K562 (cell line): ENCODE results near the gene COG2. TPM values are rescaled to one million over a fixed set of nuclear protein-coding genes. Genes with fewer than 3 reads are reported as not detected.

Experiments
- ATAC-seq: fragments of 200-7000 bp; cut with Tn5 transposase; 3 replicates; pipeline ENCODE4 v1.9.1; 2020; ENCODE audit warnings: moderate library complexity
- BruUV-seq: library from RNA; stranded (reverse); fragments of 400-500 nt; replicated peaks from 2 replicates; lab custom pipeline; 2021; lab: Mats Ljungman, UMichigan
- CTCF ChIA-PET: fragments of 300-600 bp; formaldehyde crosslinking; extraction: SDS; loops from one replicate; lab custom pipeline; 2021; ENCODE audit warnings: low intra/inter-chr PET ratio; lab: Yijun Ruan, JAX
- POLR2A ChIA-PET: fragments of 300-600, 350-650 bp; sonication (Branson Sonifier 250); formaldehyde crosslinking; extraction: SDS; loops from one replicate; lab custom pipeline; 2021; ENCODE audit warnings: antibody characterized with exemption, inconsistent platforms; lab: Yijun Ruan, JAX
- DNase-seq, 4 experiments: peaks; one replicate each; pipeline versions ENCODE4 v3.0.0 to v3.0.0-alpha.2; 2011 to 2018; ENCODE audit warnings: low spot score in 3 of 4, mixed read lengths in 3 of 4; ENCODE audit errors: extremely low read depth in 1 of 4
- FAIRE-seq: peaks from 2 replicates; lab custom pipeline; 2011; peaks lifted over from hg19 to GRCh38; lab: Jason Lieb, UNC
- H2AFZ ChIP-seq: 2 replicates; pipeline ENCODE4 v1.6.0; 2011; ENCODE audit warnings: low read depth, low read length, control low read depth, inconsistent platforms
- H3K27ac ChIP-seq: fragments of 200-600 bp; 3 replicates; pipeline ENCODE4 v1.8.0; 2011; ENCODE audit warnings: low read depth, mild to moderate bottlenecking, control low read depth, inconsistent platforms, low read length, moderate library complexity, mixed read lengths; ENCODE audit errors: extremely low read depth
- H3K27me3 ChIP-seq, 2 experiments: fragments of 300-600 bp in 1 of 2; 2 replicates in 1 of 2; 3 replicates in 1 of 2; pipeline versions ENCODE4 v1.6.0 to v1.8.0; 2011; ENCODE audit warnings: inconsistent platforms in 2 of 2, low read length in 2 of 2, mild to moderate bottlenecking in 1 of 2, mixed read lengths in 1 of 2, moderate library complexity in 1 of 2; ENCODE audit not compliant: control insufficient read depth in 2 of 2, insufficient read depth in 2 of 2
- H3K36me3 ChIP-seq: fragments of 300-600 bp; 3 replicates; pipeline ENCODE4 v1.8.0; 2011; ENCODE audit warnings: mild to moderate bottlenecking, low read length, inconsistent platforms; ENCODE audit not compliant: control insufficient read depth, insufficient read depth
- H3K4me1 ChIP-seq, 2 experiments: fragments of 200-600 bp in 1 of 2; replicated peaks in 1 of 2; 2 replicates in 1 of 2; 3 replicates in 1 of 2; pipeline versions ENCODE4 v1.5.1 to v1.8.0; 2011; ENCODE audit warnings: inconsistent platforms in 2 of 2, low read length in 2 of 2, mild to moderate bottlenecking in 1 of 2, mixed read lengths in 1 of 2, moderate library complexity in 1 of 2; ENCODE audit not compliant: control insufficient read depth in 2 of 2, insufficient read depth in 2 of 2
- H3K4me2 ChIP-seq: 2 replicates; pipeline ENCODE4 v1.6.1; 2011; ENCODE audit warnings: low read length, control low read depth, inconsistent platforms, mixed read lengths; ENCODE audit not compliant: insufficient read depth
- H3K4me3 ChIP-seq: fragments of 200-600 bp; sonication (generic), shearing (Covaris generic); 2 replicates; pipeline ENCODE4 v1.5.1; 2016; ENCODE audit warnings: control low read depth, inconsistent platforms
- H3K79me2 ChIP-seq: fragments of 200-600 bp; 3 replicates; pipeline ENCODE4 v1.8.0; 2011; ENCODE audit warnings: low read length, inconsistent platforms; ENCODE audit not compliant: control insufficient read depth, insufficient read depth
- H3K9ac ChIP-seq, 2 experiments: 2 replicates each; pipeline versions ENCODE4 v1.6.0 to v1.6.1; 2011; ENCODE audit warnings: low read depth in 2 of 2, low read length in 2 of 2, control low read depth in 1 of 2, inconsistent platforms in 1 of 2, mild to moderate bottlenecking in 1 of 2, mixed read lengths in 1 of 2; ENCODE audit not compliant: insufficient read depth in 1 of 2
- H3K9me1 ChIP-seq: one replicate; pipeline ENCODE4 v1.6.0; 2011; ENCODE audit warnings: inconsistent platforms, mild to moderate bottlenecking, low read length, moderate library complexity; ENCODE audit not compliant: control insufficient read depth, insufficient read depth
- H3K9me3 ChIP-seq: replicated peaks from 2 replicates; pipeline ENCODE4 v1.5.1; 2011; ENCODE audit warnings: low read depth, low read length, inconsistent platforms; ENCODE audit not compliant: control insufficient read depth, insufficient read depth
- H4K20me1 ChIP-seq: replicated peaks from 2 replicates; pipeline ENCODE4 v1.6.1; 2011; ENCODE audit warnings: low read length, inconsistent platforms, mixed read lengths; ENCODE audit not compliant: control insufficient read depth, insufficient read depth
- CREB1 ChIP-seq, 2 experiments: sonication (generic) in 1 of 2; formaldehyde crosslinking in 1 of 2; IDR thresholded peaks; 2 replicates each; pipeline versions ENCODE4 v1.6.1 to v1.8.0; 2012 to 2022; ENCODE audit warnings: inconsistent platforms in 1 of 2, mild to moderate bottlenecking in 1 of 2, missing genetic modification reagents in 1 of 2, moderate library complexity in 1 of 2
- DDX20 ChIP-seq: fragments of 450-650 bp; IDR thresholded peaks from 2 replicates; pipeline ENCODE4 v1.6.1; 2016; ENCODE audit warnings: missing genetic modification characterization, low read depth, mild to moderate bottlenecking, missing compliant biosample characterization, moderate library complexity
- ETS2 ChIP-seq: IDR thresholded peaks from 2 replicates; pipeline ENCODE4 v1.6.1; 2016; ENCODE audit warnings: borderline replicate concordance, missing genetic modification characterization, mild to moderate bottlenecking, moderate library complexity, missing compliant biosample characterization; ENCODE audit not compliant: poor library complexity, severe bottlenecking
- MYBL2 ChIP-seq, 2 experiments: fragments of 450-650 bp in 1 of 2; sonication (generic) in 1 of 2; formaldehyde crosslinking in 1 of 2; IDR thresholded peaks; 2 replicates each; pipeline versions ENCODE4 v1.6.1 to v1.8.1; 2017 to 2022; ENCODE audit warnings: borderline replicate concordance in 1 of 2, inconsistent platforms in 1 of 2, low read depth in 1 of 2, mild to moderate bottlenecking in 1 of 2, missing genetic modification reagents in 1 of 2, moderate library complexity in 1 of 2
- PBX2 ChIP-seq, 2 experiments: IDR thresholded peaks in 1 of 2; conservative IDR thresholded peaks in 1 of 2; 2 replicates each; pipeline ENCODE4 v1.6.1; 2016; ENCODE audit warnings: low read depth in 2 of 2, mild to moderate bottlenecking in 1 of 2, missing compliant biosample characterization in 1 of 2, missing genetic modification characterization in 1 of 2, moderate library complexity in 1 of 2
- POLR2G ChIP-seq: fragments of 200-400 bp; formaldehyde crosslinking; IDR thresholded peaks from 2 replicates; pipeline ENCODE4 v1.6.1; 2017; ENCODE audit warnings: low read depth, mild to moderate bottlenecking, antibody characterized with exemption, low read length, moderate library complexity
- ZNF3 ChIP-seq: fragments of 250-450 bp; sonication (Bioruptor Pico); IDR thresholded peaks from 2 replicates; pipeline ENCODE4 v1.5.0; 2021; ENCODE audit warnings: mild to moderate bottlenecking, moderate library complexity
- ZNF445 ChIP-seq: fragments of 250-450 bp; sonication (Bioruptor Pico); IDR thresholded peaks from 2 replicates; pipeline ENCODE4 v1.4.0; 2020; ENCODE audit warnings: low read depth, mild to moderate bottlenecking, moderate library complexity
- WGBS: fragments of 100-300 bp; shearing (Covaris generic); methylation state at CpG from one replicate; pipeline ENCODE4 v1.1.6; 2016; ENCODE audit warnings: low coverage, mixed read lengths; ENCODE audit not compliant: insufficient coverage; ENCODE audit errors: missing lambda C conversion rate; 5-methylcytosine and 5-hydroxymethylcytosine counted together
- in situ Hi-C: fragments of 300-500 bp; cut with MboI; formaldehyde crosslinking; loops from 4 replicates; pipeline ENCODE4 v1.15.0; 2018; ENCODE audit warnings: inconsistent platforms, mixed read lengths
- intact Hi-C: fragments of 100-400 bp; cut with micrococcal nuclease; formaldehyde crosslinking; loops from 2 replicates; pipeline ENCODE4 v1.14.2; 2022
- polyA plus RNA-seq, 8 experiments: library from polyadenylated mRNA; depleted of rRNA in 4 of 8; stranded (reverse) in 5 of 8; unstranded in 3 of 8; fragments of >200 nt; fragmentation: Nextera tagmentation in 2 of 8; fragmentation: Illumina TruSeq in 1 of 8; extraction: Ambion mirVana in 2 of 8; extraction: Trizol in 1 of 8; gene quantifications; 2 replicates each; pipeline versions ENCODE4 v1.2.1 to v1.2.3, GENCODE V29; 2011 to 2014; ENCODE audit warnings: inconsistent platforms in 1 of 8, missing spikeins in 1 of 8
- total RNA-seq, 7 experiments: library from RNA; depleted of rRNA in 6 of 7; stranded (reverse); fragments of >200 nt in 6 of 7; fragmentation: Illumina TruSeq in 2 of 7; extraction: Trizol in 2 of 7; gene quantifications; 2 replicates each; pipeline versions ENCODE4 v1.2.1 to v1.2.3, GENCODE V29; 2011 to 2021; ENCODE audit warnings: low replicate concordance in 1 of 7

The COG2 gene
- total and polyA plus RNA-seq, 9 of the 15 experiments (the other 6 are each of a cell fraction or from before 2014, with no cell fraction given): 22.0 to 51.7 (median 33.3) TPM

- Histone ChIP-seq H2AFZ (no peak overlapping the region), H3K79me2 (no peaks in the 10 kb centered on the region), H3K4me1 (no peaks in the 10 kb centered on the region; a peak in 1 of 5 replicates), H4K20me1 (0 out of 2 replicates have a peak, but pooled peaks cover 9% of the 10 kb centered on the region), H3K9me1 (no peaks in the 10 kb centered on the region), H3K27ac (no peak overlapping the region), H3K9me3 (no peaks in the 10 kb centered on the region), H3K27me3 (peaks cover 7 to 23% of the 10 kb centered on the region in 2 experiments), H3K9ac (peak overlapping the region in 1 of 2 experiments; percentile 3; a peak in 1 of 4 replicates), H3K4me3 (no peak overlapping the region), H3K4me2 (no peak overlapping the region), H3K36me3 (peaks cover 30% of the 10 kb centered on the region)
- FAIRE-seq (no peak), DNase-seq (no peak), ATAC-seq (no peak; the same call in 1 of the 3 replicates)
- POLR2A ChIA-PET: interaction anchor here (1.3 kb wide), 1 partner anchor 9 kb away, joined by 3 read pairs; no protein-coding TSS in a partner anchor
- in situ Hi-C loops: no loop called here
- CTCF ChIA-PET: interaction anchor here (0.7 kb wide), 1 partner anchor 1305 kb away, joined by 3 read pairs; no protein-coding TSS in a partner anchor
- 34% methylated on average over 4 of the region's 4 CpGs for WGBS
- BruUV-seq: no TSS peak
- no peak for TF ChIP-seq ETS2 (tag)
- TF ChIP-seq ZNF3: no peak
- no peak for TF ChIP-seq DDX20
- no peak for TF ChIP-seq MYBL2 (IDR thresholded peaks at IDR 0.05; ENCODE audit: low read depth)
- TF ChIP-seq MYBL2 (CRISPR knock-in tag; IDR thresholded peaks at IDR 0.05; ENCODE audit: borderline replicate concordance): no peak
- no peak for TF ChIP-seq CREB1 (IDR thresholded peaks at IDR 0.05)
- no peak for TF ChIP-seq CREB1 (CRISPR knock-in tag; IDR thresholded peaks at IDR 0.05)
- no peak for TF ChIP-seq PBX2 (CRISPR knock-in tag; IDR thresholded peaks at IDR 0.05; ENCODE audit: low read depth)
- TF ChIP-seq PBX2 (tag; conservative IDR thresholded peaks at IDR 0.05; ENCODE audit: low read depth): no peak
- no peak for TF ChIP-seq ZNF445 (CRISPR knock-in tag)
- peak; percentile 46 for TF ChIP-seq POLR2G
- intact Hi-C loops: loop anchor here (5.0 kb wide), 1 partner anchor 77 kb away; no protein-coding TSS in a partner anchor
Observed at GRCh38 chr1:230694991-230695390, 52.7 kb downstream of the COG2 start.
